Esophagus squamous epithelium (tissue), 5 donors: Measurements from ENCODE around the gene ATP11A. TPM values are rescaled to one million over a fixed set of nuclear protein-coding genes. Genes with fewer than 3 reads are reported as not detected.
A peak's percentile ranks its signal among the peaks of the same experiment; 100 is the strongest.
"Not testable (repeated sequence)": the region's sequence is repeated elsewhere in the genome, so short reads cannot be mapped to it uniquely, and the experiment has no call there.

Experiments used
- DNase-seq: peaks from one replicate; lab custom pipeline; 2025; lab: John Stamatoyannopoulos, UW
- H3K27ac ChIP-seq, 4 donors: fragments of 200-600 bp; sonication (generic); one replicate each; pipeline ENCODE4 v1.5.1; 2016 to 2019; ENCODE audit warnings: mild to moderate bottlenecking in 1 of 4
- H3K27me3 ChIP-seq, 4 donors: fragments of 200-600 bp; sonication (generic); 1 replicate in 3 of 4; 2 replicates in 1 of 4; pipeline versions ENCODE4 v1.5.1 to v1.6.0; 2017 to 2021; ENCODE audit warnings: antibody characterized with exemption in 1 of 4
- H3K36me3 ChIP-seq, 3 donors: fragments of 200-600 bp; sonication (generic); one replicate each; pipeline ENCODE4 v1.5.1; 2016 to 2019
- H3K4me1 ChIP-seq, 3 donors: fragments of 200-600 bp; sonication (generic); one replicate each; pipeline ENCODE4 v1.5.1; 2017 to 2019
- H3K4me3 ChIP-seq, 4 donors: fragments of 200-600 bp; sonication (generic); 1 replicate in 3 of 4; 2 replicates in 1 of 4; pipeline ENCODE4 v1.5.1; 2016 to 2019; ENCODE audit warnings: mild to moderate bottlenecking in 2 of 4, moderate library complexity in 1 of 4
- H3K9me3 ChIP-seq, 3 donors: fragments of 200-600 bp; sonication (generic); one replicate each; pipeline ENCODE4 v1.5.1; 2016 to 2019
- CTCF ChIP-seq, 6 experiments: fragments of 450-650 bp in 4 of 6; fragments of 200-600 bp in 2 of 6; sonication (generic) in 2 of 6; IDR thresholded peaks; one replicate each; pipeline ENCODE4 v1.5.1; 2016 to 2019; ENCODE audit warnings: antibody characterized with exemption in 6 of 6, mild to moderate bottlenecking in 4 of 6, moderate library complexity in 4 of 6
- POLR2A ChIP-seq, 4 donors: fragments of 450-650 bp; IDR thresholded peaks; one replicate each; pipeline ENCODE4 v1.6.1; 2017; ENCODE audit warnings: antibody characterized with exemption in 4 of 4, mild to moderate bottlenecking in 4 of 4, moderate library complexity in 3 of 4
- WGBS, 2 donors: methylation state at CpG; one replicate each; pipeline ENCODE4 v1.1.5; 2018; 5-methylcytosine and 5-hydroxymethylcytosine counted together
- intact Hi-C: fragments of 100-400 bp; cut with DNase I; formaldehyde crosslinking; loops from one replicate; pipeline ENCODE4 v1.15.0; 2022
- total RNA-seq, 4 donors: library from RNA; depleted of rRNA; stranded (reverse); fragments of >200 nt; gene quantifications; one replicate each; pipeline ENCODE4 v1.1.0, GENCODE V29; 2016
- donor health status: DM: yes; HTN: yes; CAD: no.

The ATP11A gene
- total RNA-seq, 4 donors from 2014 or later = 9.6 to 20.0 (median 16.1) TPM

- Histone ChIP-seq H3K36me3 (peaks cover 0 to 45% (median 4%) of the 10 kb centered on the region in 3 donors), H3K9me3 (no peaks in the 10 kb centered on the region), H3K27me3 (peaks cover 0 to 8% (median 0%) of the 10 kb centered on the region in 4 donors), H3K27ac (no peak overlapping the region), H3K4me1 (peaks cover 0 to 10% (median 0%) of the 10 kb centered on the region in 3 donors), H3K4me3 (no peak overlapping the region)
- no peak for DNase-seq
- intact Hi-C loops = no loop called here
- TF ChIP-seq POLR2A (IDR thresholded peaks at IDR 0.05) (no peak), CTCF (IDR thresholded peaks at IDR 0.05) (no peak)
- WGBS, 2 donors = 90 to 92% methylated on average over 17 to 23 of the region's 24 CpGs
Observed at GRCh38 chr13:112883241-112883945, 193.6 kb downstream of the ATP11A start.

GRCh38 chr13:112884700-112885099, 194.9 kb downstream of the ATP11A start:
- Histone ChIP-seq H3K36me3 (peaks cover 0 to 33% (median 0%) of the 10 kb centered on the region in 3 donors), H3K27me3 (peaks cover 0 to 20% (median 0%) of the 10 kb centered on the region in 4 donors), H3K4me1 (peaks cover 0 to 10% (median 0%) of the 10 kb centered on the region in 3 donors)
- DNase-seq, intact Hi-C loops, H3K9me3 ChIP-seq, H3K4me3 ChIP-seq, H3K27ac ChIP-seq: not testable (repeated sequence)
- 88 to 94% methylated on average over 7 to 13 of the region's 13 CpGs for WGBS, 2 donors

GRCh38 chr13:112885242-112885781, 195.5 kb downstream of the ATP11A start:
- no peak overlapping the region for H3K27ac ChIP-seq
- WGBS, 2 donors = 80 to 83% methylated on average over 17 to 19 of the region's 19 CpGs
- H3K4me3 ChIP-seq = no peak overlapping the region
- H3K4me1 ChIP-seq = peaks cover 0 to 10% (median 0%) of the 10 kb centered on the region in 3 donors
- no peak for TF ChIP-seq POLR2A (IDR thresholded peaks at IDR 0.05)
- no peak for TF ChIP-seq CTCF (IDR thresholded peaks at IDR 0.05)
- DNase-seq = no peak
- peaks cover 0 to 26% (median 0%) of the 10 kb centered on the region in 4 donors for H3K27me3 ChIP-seq
- no peaks in the 10 kb centered on the region for H3K9me3 ChIP-seq
- peaks cover 0 to 27% (median 0%) of the 10 kb centered on the region in 3 donors for H3K36me3 ChIP-seq
- intact Hi-C loops = no loop called here

- 6 to 12% methylated on average over 2 to 16 of the region's 25 CpGs for WGBS, 2 donors
- no peak for TF ChIP-seq POLR2A (IDR thresholded peaks at IDR 0.05)
- no peak for TF ChIP-seq CTCF (IDR thresholded peaks at IDR 0.05)
- Histone ChIP-seq H3K27ac (peak overlapping the region in 1 of 4 donors; percentile 11), H3K36me3 (peaks cover 0 to 22% (median 0%) of the 10 kb centered on the region in 3 donors), H3K4me3 (no peak overlapping the region), H3K9me3 (no peaks in the 10 kb centered on the region), H3K27me3 (peaks cover 0 to 31% (median 0%) of the 10 kb centered on the region in 4 donors), H3K4me1 (peaks cover 0 to 10% (median 0%) of the 10 kb centered on the region in 3 donors)
- intact Hi-C loops = no loop called here
- no peak for DNase-seq
Observed at GRCh38 chr13:112885782-112886268, 196.0 kb downstream of the ATP11A start.

- Histone ChIP-seq H3K27me3 (peaks cover 0 to 44% (median 1%) of the 10 kb centered on the region in 4 donors), H3K36me3 (peaks cover 0 to 9% (median 0%) of the 10 kb centered on the region in 3 donors), H3K4me3 (no peak overlapping the region), H3K4me1 (peaks cover 0 to 21% (median 0%) of the 10 kb centered on the region in 3 donors), H3K27ac (no peak overlapping the region), H3K9me3 (no peaks in the 10 kb centered on the region)
- TF ChIP-seq CTCF (IDR thresholded peaks at IDR 0.05) (no peak), POLR2A (IDR thresholded peaks at IDR 0.05) (no peak)
- 59 to 73% methylated on average over 5 to 6 of the region's 6 CpGs for WGBS, 2 donors
- no peak for DNase-seq
- intact Hi-C loops = no loop called here
Observed at GRCh38 chr13:112887151-112887550, 197.3 kb downstream of the ATP11A start.
